GM18520 (cell line): ENCODE data around the gene SDSL.

Source experiments
- ATAC-seq: cut with Tn5 transposase; IDR thresholded peaks from one replicate; pipeline ENCODE4 v1.9.1; 2021; ENCODE audit not compliant: unreplicated experiment

The SDSL gene

GRCh38 chr12:113467502-113468364, 45.6 kb downstream of the SDSL start:
- no peak for ATAC-seq

DNA sequence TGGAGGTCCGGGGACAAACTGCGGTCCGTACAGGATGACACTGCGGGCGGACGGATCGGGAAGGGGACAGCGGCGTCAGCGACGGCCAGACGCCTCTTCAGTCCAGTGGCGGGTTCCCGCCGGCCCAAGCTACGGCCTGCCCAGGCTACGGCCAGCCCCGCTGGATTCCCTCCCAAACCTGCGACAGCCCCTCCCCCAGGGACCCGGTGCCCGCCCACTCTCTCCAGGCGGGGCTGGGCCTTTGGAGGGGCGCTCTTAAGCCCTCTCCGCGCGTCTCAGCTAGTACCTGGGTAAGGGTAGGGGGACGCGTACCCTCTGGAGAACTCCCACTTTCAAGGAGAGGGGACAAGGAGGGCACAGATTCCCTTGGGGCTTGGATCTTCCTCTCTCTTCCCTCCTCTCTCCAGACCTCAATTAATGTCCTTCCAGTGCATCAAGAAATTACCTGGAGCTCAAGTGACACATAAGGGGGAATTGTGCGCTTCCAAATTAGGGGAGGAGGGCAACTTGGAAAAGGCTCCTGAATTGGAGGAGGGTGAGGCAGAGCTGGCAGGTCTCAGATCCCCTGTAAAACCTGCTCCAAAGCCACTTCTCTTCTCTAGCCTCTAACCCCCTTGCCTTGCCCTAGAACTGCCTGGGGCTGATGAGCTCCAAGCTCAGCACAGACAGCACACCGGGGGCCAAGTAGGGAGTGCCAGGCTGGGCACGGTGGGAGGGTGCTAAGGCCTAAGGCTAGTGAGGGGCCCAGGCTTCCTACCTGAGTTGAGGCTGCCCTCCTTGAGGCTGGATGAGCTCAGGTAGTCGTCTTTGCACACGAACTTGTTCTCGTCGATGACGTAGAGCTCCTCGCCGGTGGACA, 46.4 kb downstream of the SDSL start:
- no peak for ATAC-seq

DNA sequence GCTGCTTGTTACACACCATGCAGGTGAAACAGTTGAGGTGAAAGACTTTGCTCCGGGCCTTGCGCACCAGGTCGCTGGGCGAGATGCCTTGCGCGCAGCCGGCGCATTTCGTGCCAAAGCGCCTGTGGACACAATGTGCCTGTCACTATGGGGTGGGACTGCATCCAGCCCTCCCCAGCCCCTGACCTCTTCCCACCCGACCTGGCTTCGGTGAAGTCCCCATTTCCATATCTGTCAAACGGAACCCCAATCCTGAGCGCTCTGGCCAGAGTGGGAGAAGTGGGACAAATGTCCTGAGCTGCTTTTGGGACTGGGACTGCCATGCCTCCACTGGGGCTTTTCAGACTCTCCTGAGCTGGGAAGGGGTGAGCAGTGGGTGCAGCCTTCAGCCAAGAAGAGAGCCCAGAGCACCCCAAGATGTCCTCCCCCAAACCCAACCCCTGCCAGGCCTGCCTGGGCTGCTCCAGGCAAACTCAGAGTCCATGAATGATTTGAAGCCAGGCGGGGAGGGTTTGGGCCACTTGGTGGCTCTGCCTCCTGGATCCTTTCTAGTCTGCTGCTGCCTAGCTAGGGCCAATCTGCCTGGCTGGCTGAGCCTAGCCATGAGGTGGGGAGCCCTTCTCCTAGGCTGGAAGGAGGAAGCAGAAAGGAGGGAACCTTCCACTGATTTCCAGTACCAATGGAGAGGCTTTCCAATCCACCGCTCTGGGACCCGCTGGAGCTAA, 47.2 kb downstream of the SDSL start:
- no peak for ATAC-seq

DNA sequence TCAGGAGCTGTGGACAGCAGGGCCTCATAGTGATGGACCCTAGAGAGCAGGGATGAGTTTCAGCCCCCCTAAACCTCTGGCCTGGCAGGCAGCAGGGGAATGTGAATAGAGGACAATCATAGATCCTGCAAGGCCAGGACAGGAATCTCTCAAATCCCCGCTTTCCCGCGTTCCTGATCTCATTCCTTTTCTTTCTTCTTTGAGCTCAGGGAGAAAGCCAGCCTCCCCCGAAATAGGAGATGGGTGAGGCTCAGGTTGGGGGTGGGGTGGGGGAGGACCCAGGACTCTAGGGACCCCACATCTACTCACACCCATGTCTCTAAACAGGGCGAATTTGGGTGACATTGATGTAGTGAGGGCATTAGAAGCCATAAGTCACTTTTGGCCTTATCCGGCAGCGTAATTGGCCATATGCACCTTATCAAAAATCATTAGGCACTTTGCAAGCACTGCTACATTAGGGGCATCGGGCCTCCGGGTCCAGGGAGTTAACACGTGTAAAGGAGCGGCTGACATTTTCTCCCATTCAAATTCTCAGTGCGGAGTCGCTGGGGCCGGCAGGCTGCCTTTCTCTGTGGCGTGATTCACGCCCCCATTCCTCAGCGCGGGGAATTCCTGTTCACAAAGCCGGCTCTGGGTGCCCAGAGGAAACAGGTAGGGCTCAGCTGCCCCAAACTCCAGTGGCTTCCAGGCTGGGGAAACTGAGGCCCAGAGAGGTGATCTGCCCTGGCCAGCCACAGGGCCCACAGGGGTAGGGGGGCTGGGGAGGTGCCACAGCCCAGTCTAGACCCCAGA, 48.0 kb downstream of the SDSL start:
- ATAC-seq: no peak

- ATAC-seq: no peak
Measured at GRCh38 chr12:113470871-113471618, 48.9 kb downstream of the SDSL start.

- ATAC-seq: no peak
Measured at GRCh38 chr12:113471619-113472171, 49.5 kb downstream of the SDSL start, which contains the start of gene LHX5. Gene LHX5, minus strand, starts transcription at chr12:113471871. Its CDS starts 373 bp downstream, at chr12:113471498.

- no peak for ATAC-seq
Measured at GRCh38 chr12:113472191-113473121, 50.3 kb downstream of the SDSL start.

GRCh38 chr12:113473400-113473799, 51.2 kb downstream of the SDSL start:
- ATAC-seq: no peak

- no peak for ATAC-seq
Measured at GRCh38 chr12:113473942-113474341, 51.8 kb downstream of the SDSL start.

DNA sequence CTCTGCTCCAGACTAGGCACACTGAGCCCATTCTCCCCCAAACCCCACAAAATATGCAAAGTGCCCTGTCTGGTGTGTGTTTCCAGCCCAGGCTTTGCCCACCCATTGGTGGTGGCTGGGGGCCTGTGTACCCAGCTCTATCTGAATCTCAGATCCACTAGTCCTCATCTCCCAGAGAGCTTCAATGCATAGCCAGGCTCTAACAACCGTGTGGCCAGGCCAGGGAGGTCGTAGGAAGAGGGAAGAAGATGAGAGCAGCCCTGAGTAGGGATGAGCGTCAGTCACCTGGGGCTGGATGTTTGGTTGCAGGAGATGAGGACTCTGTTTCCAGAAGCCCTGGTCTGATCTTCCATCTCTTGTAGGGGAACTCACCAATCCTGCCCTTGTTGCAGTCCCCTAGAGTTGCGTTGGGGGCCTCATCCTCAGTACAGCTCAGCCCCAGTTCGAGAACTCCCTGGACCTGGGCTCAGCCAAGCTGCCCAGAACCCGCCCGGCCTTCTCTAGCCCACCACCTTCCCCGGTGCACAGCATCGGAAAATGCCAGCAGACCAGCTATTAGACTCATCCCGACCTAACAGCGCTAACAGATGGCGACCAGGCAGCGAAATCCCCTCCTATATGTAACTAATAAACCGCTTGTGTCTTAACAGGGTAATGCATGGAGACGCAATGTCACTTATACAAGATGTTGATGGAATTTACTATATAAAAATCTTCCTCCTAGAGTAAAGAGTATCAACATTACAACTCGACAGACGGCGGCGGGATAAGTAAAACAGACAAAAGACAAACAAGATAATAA, 52.7 kb downstream of the SDSL start:
- ATAC-seq: no peak

GRCh38 chr12:113475451-113476175, 53.4 kb downstream of the SDSL start:
- ATAC-seq: no peak

DNA sequence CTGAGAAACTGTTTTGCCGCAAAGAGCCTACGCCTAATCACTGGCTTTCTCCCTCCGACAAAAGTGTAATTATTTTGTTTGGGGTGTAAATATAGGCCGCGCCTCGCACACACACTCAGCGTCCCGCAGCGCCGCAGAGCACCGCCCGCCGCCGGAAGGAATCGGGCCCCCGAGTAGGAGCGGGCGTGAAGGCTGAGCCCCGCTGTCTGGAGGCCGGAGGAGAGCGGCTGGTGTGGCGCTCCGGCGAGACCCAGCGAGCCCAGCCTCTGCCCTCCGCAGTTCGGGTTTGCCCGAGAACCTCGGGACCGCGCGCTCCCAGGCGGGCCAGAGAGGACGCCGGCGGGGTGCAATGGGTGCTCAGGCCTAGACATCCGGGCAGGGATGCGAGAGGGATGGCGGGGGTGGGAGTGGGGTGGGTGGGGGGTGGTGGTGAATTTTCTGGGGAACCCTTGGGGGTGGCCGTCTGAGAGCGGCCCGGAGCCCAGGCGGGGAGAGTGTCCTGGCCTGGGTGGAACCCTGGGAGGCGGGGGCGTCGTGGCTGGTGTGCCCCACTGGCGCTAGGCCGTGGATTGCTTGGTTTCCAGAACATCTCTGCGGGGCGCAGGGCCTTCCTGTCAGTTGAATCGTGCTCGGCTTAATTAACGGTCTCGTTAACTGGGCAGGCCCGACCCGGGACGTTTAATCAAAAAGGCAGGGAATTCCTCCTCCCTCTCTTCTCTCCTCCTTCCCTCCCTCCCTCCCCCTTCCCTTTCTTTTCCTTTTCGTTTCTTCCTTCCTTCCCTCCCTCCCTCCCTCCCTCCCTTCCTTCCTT, 54.2 kb downstream of the SDSL start:
- ATAC-seq: no peak

DNA sequence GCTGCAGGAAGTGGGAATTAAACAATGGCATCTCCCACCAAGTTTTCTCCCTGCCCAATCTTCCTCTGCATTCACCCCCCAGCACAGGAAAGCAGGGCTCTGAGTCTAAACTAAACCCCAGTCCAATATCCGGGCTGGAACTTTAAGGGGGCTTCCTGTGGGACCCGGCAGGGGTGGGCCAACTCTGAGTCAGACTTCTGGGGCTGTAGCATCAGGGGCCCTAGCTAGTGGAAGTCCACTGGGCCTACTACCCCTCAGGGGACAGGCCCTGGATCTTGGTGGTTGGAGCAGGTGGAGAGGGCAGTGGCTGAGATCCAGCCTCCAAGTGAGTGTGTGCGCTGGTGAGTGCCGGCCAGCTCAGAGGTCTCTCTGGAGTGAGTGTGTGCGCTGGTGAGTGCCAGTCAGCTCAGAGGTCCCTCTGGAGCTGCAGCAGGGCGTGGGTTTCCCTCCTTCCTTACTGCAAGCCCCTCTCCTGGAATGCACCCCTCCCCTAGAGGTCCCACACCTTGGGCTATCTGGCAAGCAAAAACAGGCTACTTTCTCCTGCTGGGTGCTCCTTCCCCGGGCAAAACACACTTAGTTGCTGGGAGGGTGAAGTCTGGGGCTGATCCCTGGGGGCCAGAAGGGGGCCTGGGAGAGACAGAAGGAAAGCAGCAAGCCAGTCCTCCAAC, 55.1 kb downstream of the SDSL start:
- no peak for ATAC-seq

- no peak for ATAC-seq
Measured at GRCh38 chr12:113477842-113478215, 55.6 kb downstream of the SDSL start.

GRCh38 chr12:113478351-113479011, 56.3 kb downstream of the SDSL start:
- ATAC-seq: no peak
